Tibial artery (tissue), 4 donors: ENCODE data around the gene MTFP1.
"Not testable (repeated sequence)": the region's sequence is repeated elsewhere in the genome, so short reads cannot be mapped to it uniquely, and the experiment has no call there.

ENCODE experiments used
- DNase-seq, 2 donors: peaks; one replicate each; pipeline ENCODE4 v3.0.0-alpha.2; 2019
- H3K27ac ChIP-seq, 2 donors: fragments of 200-600 bp; sonication (generic) in 1 of 2; 1 replicate in 1 of 2; 2 replicates in 1 of 2; pipeline ENCODE4 v1.5.1; 2018 to 2019; ENCODE audit warnings: mild to moderate bottlenecking in 1 of 2
- H3K27me3 ChIP-seq, 2 donors: fragments of 200-600 bp; sonication (generic) in 1 of 2; one replicate each; pipeline versions ENCODE4 v1.5.1 to v1.6.0; 2016 to 2019
- H3K36me3 ChIP-seq, 3 donors: fragments of 200-600 bp; sonication (generic) in 2 of 3; one replicate each; pipeline ENCODE4 v1.5.1; 2016 to 2019; ENCODE audit warnings: mild to moderate bottlenecking in 2 of 3
- H3K4me1 ChIP-seq, 4 donors: fragments of 200-600 bp; sonication (generic) in 2 of 4; 1 replicate in 3 of 4; 2 replicates in 1 of 4; pipeline ENCODE4 v1.5.1; 2016 to 2019
- H3K4me3 ChIP-seq, 2 donors: fragments of 200-600 bp; sonication (generic) in 1 of 2; 1 replicate in 1 of 2; 2 replicates in 1 of 2; pipeline ENCODE4 v1.5.1; 2018 to 2019; ENCODE audit warnings: mild to moderate bottlenecking in 2 of 2
- H3K9me3 ChIP-seq, 3 donors: fragments of 200-600 bp; sonication (generic) in 1 of 3; one replicate each; pipeline ENCODE4 v1.5.1; 2016 to 2019
- intact Hi-C: fragments of 100-400 bp; cut with DNase I; formaldehyde crosslinking; loops from one replicate; pipeline ENCODE4 v1.15.0; 2023; ENCODE audit warnings: low total_unique reads
- TF ChIP-seq, protein P1 (sequence below), 2 experiments: fragments of 200-600 bp in 1 of 2; fragments of 450-650 bp in 1 of 2; IDR thresholded peaks; one replicate each; pipeline ENCODE4 v1.5.1; 2017 to 2019; ENCODE audit warnings: antibody characterized with exemption in 2 of 2, mild to moderate bottlenecking in 1 of 2, moderate library complexity in 1 of 2

The MTFP1 gene

DNA sequence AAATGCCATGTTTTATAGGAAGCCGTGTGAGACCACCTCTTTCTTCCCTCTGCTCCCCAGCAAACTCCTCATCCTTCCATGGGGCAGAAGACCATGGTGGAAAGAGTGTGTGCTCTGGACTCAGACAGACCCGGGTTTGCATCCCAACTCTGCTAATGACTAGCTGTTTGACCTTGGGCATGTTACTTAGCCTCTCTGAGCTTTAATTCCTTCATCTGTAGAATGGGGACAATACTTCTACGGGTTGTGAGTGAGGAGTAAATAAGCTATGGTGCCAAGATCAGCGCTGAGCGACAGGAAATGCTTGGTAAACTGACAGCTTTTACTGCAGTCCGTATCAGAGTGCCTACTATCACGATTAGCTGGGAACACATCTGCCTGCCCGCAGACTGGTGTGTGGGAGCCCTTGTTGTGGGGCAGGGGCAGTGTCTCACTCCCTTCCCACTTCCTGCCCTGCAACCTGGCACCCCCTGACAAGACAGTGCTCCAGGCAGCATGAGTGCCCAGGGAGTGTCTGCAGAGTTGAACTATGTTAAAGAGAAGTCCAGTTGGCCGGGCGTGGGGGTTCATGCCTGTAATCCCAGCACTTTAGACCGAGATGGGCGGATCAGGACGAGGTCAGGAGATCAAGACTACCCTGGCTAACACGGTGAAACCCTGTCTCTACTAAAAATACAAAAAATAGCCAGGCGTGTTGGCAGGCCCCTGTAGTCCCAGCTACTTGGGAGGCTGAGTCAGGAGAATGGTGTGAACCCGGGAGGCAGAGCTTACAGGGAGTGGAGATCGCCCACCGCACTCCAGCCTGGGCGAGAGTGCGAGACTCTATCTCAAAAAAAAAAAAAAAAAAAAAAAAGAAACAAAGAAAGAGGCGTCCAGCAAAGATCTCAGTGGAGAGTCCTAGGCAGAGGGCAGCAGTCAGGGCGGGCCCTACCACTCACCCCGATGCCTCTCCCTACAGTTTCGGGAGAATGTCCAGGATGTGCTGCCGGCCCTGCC, 26.6 kb upstream of the MTFP1 start:
- TF ChIP-seq, protein P1, sequence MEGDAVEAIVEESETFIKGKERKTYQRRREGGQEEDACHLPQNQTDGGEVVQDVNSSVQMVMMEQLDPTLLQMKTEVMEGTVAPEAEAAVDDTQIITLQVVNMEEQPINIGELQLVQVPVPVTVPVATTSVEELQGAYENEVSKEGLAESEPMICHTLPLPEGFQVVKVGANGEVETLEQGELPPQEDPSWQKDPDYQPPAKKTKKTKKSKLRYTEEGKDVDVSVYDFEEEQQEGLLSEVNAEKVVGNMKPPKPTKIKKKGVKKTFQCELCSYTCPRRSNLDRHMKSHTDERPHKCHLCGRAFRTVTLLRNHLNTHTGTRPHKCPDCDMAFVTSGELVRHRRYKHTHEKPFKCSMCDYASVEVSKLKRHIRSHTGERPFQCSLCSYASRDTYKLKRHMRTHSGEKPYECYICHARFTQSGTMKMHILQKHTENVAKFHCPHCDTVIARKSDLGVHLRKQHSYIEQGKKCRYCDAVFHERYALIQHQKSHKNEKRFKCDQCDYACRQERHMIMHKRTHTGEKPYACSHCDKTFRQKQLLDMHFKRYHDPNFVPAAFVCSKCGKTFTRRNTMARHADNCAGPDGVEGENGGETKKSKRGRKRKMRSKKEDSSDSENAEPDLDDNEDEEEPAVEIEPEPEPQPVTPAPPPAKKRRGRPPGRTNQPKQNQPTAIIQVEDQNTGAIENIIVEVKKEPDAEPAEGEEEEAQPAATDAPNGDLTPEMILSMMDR (IDR thresholded peaks at IDR 0.05), result no peak
- Histone ChIP-seq H3K4me3 (peak overlapping the region in 1 of 2 donors; percentile 61), H3K27me3 (peaks cover 3 to 34% of the 10 kb centered on the region in 2 donors), H3K36me3 (no peaks in the 10 kb centered on the region), H3K9me3 (no peaks in the 10 kb centered on the region), H3K27ac (peak overlapping the region in 1 of 2 donors; percentile 38), H3K4me1 (peaks cover 0 to 40% (median 21%) of the 10 kb centered on the region in 4 donors)
- intact Hi-C loops, result no loop called here
- DNase-seq, result no peak

DNA sequence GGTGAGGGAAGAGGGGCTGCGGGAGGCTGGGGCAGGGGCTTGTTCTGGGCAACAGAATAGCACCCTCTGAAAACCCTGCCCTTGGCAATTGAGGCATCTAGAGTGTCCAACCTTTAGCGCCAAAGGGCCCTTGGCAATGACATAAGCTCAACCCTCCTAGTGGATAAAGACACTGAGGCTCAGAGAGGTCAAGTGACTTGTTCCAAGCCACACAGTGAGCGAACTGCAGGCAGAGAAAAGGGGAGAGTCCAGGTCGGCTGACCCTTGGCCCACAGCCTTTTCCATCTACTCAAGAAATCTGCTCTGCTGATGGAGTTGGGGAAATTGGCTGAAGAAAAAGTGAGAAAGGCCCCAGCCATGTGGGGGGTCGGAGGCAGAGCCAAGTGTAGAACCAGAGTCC, 25.9 kb upstream of the MTFP1 start:
- intact Hi-C loops, result no loop called here

DNA sequence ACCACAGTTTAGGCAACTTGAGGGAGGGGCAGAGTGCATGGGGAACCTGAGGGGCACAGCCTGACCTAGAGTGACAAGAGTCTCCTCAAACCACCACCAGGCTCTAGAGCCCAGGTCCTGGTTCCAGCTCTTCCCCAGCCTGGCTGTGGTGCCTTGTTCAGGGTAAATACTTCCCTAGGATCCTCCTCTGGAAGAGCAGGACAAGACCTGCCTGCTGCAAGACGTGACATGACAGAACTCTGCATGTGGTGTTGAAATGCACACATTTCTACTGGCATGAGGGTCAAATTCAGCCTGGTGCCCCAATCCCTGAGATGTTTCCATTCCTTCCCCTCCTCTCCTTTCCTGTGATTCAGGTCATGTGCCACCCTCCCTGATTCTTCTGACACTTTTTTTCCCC, 25.4 kb upstream of the MTFP1 start:
- H3K27ac ChIP-seq, result no peak overlapping the region
- peaks cover 0 to 40% (median 21%) of the 10 kb centered on the region in 4 donors for H3K4me1 ChIP-seq
- TF ChIP-seq, protein P1 (IDR thresholded peaks at IDR 0.05), result no peak
- H3K9me3 ChIP-seq, result no peaks in the 10 kb centered on the region
- H3K36me3 ChIP-seq, result no peaks in the 10 kb centered on the region
- H3K27me3 ChIP-seq, result peaks cover 3 to 30% of the 10 kb centered on the region in 2 donors
- intact Hi-C loops, result no loop called here
- no peak for DNase-seq
- H3K4me3 ChIP-seq, result no peak overlapping the region

More for the DNA sequence above, 25.9 kb upstream of the MTFP1 start:
- Histone ChIP-seq H3K36me3 (no peaks in the 10 kb centered on the region), H3K4me1 (peaks cover 0 to 40% (median 21%) of the 10 kb centered on the region in 4 donors), H3K4me3 (no peak overlapping the region), H3K27me3 (peaks cover 3 to 32% of the 10 kb centered on the region in 2 donors), H3K27ac (peak overlapping the region in 1 of 2 donors; percentile 38), H3K9me3 (no peaks in the 10 kb centered on the region)
- TF ChIP-seq, protein P1 (IDR thresholded peaks at IDR 0.05), result no peak
- no peak for DNase-seq

DNA sequence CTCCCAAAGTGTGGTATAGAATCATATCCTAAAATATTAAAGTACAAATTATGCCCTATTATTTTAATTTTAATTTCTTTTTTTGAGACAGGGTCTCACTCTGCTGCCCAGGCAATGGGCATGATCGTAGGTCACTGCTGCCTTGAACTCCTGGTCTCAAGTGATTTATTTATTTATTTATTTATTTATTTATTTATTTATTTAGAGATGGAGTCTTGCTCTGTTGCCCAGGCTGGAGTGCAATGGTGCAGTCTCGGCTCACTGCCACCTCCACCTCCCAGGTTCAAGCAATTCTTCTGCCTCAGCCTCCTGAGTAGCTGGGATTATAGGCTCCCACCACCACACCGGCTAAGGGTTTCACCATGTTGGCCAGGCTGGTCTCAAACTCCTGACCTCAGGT, 24.5 kb upstream of the MTFP1 start:
- H3K9me3 ChIP-seq, H3K36me3 ChIP-seq, H3K4me3 ChIP-seq, DNase-seq, intact Hi-C loops, H3K27ac ChIP-seq: not testable (repeated sequence)
- Histone ChIP-seq H3K4me1 (peaks cover 0 to 40% (median 21%) of the 10 kb centered on the region in 4 donors), H3K27me3 (peaks cover 3 to 22% of the 10 kb centered on the region in 2 donors)

DNA sequence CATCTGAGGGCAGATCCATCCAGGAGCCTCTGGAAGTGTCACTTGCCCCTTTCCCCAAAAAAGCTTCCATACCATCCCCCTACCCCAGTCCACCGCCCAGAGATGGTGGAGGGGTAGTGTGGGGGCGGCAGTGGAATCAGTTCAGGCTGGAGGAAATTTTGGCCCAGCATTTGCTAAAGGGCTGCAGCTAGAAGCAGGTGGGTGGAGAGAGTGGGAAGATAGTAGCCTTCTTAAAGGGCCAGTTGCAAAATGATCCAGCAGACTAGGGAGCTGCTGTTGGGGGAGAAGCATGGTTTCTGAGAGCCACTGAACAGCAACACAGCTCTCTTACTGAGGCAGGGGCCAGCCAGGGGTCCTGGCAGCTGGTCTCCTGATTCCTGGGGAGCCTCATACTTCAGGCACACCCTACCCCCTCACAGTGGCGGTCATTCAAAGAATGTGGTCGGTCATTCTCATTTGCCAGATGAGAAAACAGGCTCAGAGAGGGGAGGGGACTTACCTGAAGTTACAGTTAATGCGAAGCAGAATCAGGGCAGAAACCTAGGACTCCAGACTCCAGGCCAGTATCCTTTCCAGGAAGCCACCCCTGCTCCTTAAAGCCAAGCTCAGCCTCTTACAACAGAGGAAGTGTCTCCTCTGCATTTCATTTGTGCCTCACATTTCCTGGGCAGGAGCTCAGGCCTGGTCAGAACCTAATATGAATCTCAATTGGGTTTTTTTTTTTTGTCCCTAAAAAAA, 23.4 kb upstream of the MTFP1 start:
- Histone ChIP-seq H3K27ac (no peak overlapping the region), H3K9me3 (no peaks in the 10 kb centered on the region), H3K4me1 (peaks cover 0 to 28% (median 13%) of the 10 kb centered on the region in 4 donors), H3K36me3 (peaks cover 0 to 9% (median 2%) of the 10 kb centered on the region in 3 donors), H3K27me3 (peaks cover 3 to 15% of the 10 kb centered on the region in 2 donors), H3K4me3 (no peak overlapping the region)
- no peak for DNase-seq
- intact Hi-C loops, result no loop called here
- TF ChIP-seq, protein P1 (IDR thresholded peaks at IDR 0.05), result no peak

DNA sequence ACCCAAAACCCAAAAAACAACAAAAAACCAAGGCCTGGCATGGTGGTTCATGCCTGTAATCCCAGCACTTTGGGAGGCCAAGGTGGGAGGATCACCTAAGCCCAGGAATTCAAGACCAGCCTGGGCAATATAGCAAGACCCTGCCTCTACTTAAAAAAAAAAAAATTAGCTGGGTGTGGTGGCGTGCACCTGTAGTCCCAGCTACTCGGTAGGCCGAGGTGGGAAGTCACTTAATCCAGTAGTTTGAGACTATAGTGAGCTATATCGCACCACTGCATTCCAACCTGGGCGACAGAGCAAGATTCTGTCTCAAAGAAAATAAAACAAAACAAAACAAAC, 22.8 kb upstream of the MTFP1 start:
- H3K4me3 ChIP-seq, H3K9me3 ChIP-seq, H3K27ac ChIP-seq, intact Hi-C loops, H3K27me3 ChIP-seq, DNase-seq: not testable (repeated sequence)
- Histone ChIP-seq H3K4me1 (peaks cover 0 to 23% (median 7%) of the 10 kb centered on the region in 4 donors), H3K36me3 (peaks cover 0 to 15% (median 5%) of the 10 kb centered on the region in 3 donors)
